Transverse colon (tissue), 4 donors: Measurements from ENCODE around the gene KRT13.

Experiments used
- POLR2AphosphoS5 ChIP-seq, 3 donors: sonication (generic); formaldehyde crosslinking; IDR thresholded peaks; one replicate each; pipeline ENCODE4 v1.6.1; 2016; ENCODE audit warnings: antibody characterized with exemption in 3 of 3
- TF ChIP-seq, protein P1 (sequence below), 5 experiments: fragments of 200-600 bp in 3 of 5; fragments of 450-650 bp in 2 of 5; sonication (generic) in 3 of 5; IDR thresholded peaks; 1 replicate in 2 of 5; 2 replicates in 3 of 5; pipeline ENCODE4 v1.5.1; 2016 to 2017; ENCODE audit warnings: antibody characterized with exemption in 5 of 5, inconsistent platforms in 3 of 5, mild to moderate bottlenecking in 2 of 5, moderate library complexity in 1 of 5

GRCh38 chr17:41457676-41458075, 47.7 kb downstream of the KRT13 start:
- TF ChIP-seq, protein P1, sequence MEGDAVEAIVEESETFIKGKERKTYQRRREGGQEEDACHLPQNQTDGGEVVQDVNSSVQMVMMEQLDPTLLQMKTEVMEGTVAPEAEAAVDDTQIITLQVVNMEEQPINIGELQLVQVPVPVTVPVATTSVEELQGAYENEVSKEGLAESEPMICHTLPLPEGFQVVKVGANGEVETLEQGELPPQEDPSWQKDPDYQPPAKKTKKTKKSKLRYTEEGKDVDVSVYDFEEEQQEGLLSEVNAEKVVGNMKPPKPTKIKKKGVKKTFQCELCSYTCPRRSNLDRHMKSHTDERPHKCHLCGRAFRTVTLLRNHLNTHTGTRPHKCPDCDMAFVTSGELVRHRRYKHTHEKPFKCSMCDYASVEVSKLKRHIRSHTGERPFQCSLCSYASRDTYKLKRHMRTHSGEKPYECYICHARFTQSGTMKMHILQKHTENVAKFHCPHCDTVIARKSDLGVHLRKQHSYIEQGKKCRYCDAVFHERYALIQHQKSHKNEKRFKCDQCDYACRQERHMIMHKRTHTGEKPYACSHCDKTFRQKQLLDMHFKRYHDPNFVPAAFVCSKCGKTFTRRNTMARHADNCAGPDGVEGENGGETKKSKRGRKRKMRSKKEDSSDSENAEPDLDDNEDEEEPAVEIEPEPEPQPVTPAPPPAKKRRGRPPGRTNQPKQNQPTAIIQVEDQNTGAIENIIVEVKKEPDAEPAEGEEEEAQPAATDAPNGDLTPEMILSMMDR (IDR thresholded peaks at IDR 0.05), result no peak
- TF ChIP-seq POLR2AphosphoS5 (IDR thresholded peaks at IDR 0.05), result no peak
